ENCODE data around the gene SHMT1.

Gene SHMT1

GRCh38 chr17:18285296-18285695 is 78.1 kb downstream of the SHMT1 start:
- DNase-seq (ENCODE audit: low read depth in 2 of 2): no peak

- DNase-seq (ENCODE audit: low read depth in 2 of 2): no peak
Measured at GRCh38 chr17:18281788-18282187, 81.6 kb downstream of the SHMT1 start.

DNA sequence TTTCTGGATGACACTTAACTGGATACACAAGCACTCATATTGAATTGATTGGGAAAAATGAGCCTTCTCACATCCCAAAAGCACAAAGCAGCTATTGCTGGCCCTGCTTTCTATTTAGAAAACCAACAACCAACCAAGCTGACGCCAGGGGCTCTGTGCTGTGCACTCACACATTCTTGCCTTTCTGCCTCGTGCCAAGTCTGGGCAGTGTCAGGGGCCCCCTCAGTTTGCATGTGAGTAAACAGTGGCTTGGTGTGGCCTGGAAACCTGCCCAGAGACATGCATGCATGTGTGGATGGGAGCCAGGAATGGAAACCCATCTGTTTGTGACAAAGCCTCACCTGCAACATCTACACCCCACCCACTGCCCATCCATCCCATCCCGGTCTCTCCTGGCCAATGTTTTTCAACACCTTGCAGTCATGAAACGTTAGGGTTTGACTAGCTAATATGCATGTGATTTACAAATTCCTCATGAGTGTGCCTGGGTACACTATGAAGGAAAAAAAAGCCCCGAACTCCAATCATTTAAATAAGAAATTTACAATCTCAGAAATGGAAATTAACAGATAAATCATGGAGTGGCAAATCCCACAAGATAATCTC is 82.5 kb downstream of the SHMT1 start:
- no peak for DNase-seq (ENCODE audit: low read depth in 2 of 2)

- DNase-seq (ENCODE audit: low read depth in 2 of 2): no peak
Measured at GRCh38 chr17:18280249-18280648, 83.1 kb downstream of the SHMT1 start.

DNA sequence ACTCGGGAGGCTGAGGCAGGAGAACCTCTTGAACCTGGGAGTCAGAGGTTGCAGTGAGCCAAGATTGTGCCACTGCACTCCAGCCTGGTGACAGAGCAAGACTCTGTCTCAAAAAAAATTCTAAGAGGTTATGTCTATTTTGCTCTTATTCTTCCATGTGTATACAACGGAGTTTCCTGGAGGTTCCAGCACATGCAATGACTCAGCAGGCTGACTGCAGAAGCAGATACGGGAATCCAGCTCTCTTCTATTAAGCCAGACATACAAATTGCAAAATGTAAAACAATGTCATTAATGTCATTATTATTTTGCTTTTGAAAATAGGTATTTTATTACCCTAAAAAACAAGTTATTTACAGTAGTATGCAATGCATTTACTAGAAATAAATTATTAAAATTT is 84.5 kb downstream of the SHMT1 start:
- DNase-seq (ENCODE audit: low read depth in 2 of 2): no peak
